SHP77 (cell line): ENCODE measurements around the gene FBXO38.
"Not testable (repeated sequence)": the region's sequence is repeated elsewhere in the genome, so short reads cannot be mapped to it uniquely, and the experiment has no call there.

Experiments used
- DNase-seq, 2 experiments: peaks; one replicate each; lab custom pipeline; 2025; lab: John Stamatoyannopoulos, UW

The FBXO38 gene

DNA sequence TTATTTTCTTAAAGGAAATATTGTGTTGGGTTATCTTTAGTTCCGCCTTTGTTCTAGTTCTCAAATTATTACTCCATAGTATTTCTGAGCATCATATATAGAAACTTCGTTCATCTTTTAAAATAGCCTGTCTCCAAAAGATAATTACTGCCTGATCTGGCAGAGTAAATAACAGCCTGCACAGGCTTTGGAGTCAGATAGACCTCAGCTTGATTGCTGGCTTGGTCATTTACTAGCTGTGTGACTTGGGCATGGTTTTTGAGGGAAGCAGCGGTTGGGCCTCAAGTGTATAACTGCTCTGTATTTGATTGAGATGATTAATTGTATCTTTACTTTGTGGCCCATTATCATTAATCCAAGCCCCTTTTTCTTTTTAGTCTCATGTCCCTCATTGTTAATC, 50.1 kb downstream of the FBXO38 start:
- DNase-seq = no peak

GRCh38 chr5:148436029-148436428, 52.3 kb downstream of the FBXO38 start:
- no peak for DNase-seq

DNA sequence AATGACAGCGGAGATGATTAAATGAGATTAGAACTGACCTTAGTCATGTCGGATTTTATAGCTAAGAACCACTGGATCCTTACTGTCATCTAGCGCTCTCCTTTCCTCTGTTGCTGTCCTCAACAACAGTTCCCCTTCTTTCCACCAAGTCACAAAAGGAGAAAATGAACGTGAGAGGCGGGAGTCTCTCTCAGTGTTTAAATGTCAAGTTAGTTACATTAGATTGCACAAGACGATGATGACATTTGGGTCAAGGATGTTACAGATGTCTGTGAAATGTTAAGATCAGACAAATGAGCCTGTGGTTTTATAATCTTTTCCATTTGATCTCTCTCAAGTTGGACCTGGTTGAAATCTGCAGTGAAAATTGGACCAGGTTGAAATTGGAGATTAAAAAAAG, 53.5 kb downstream of the FBXO38 start:
- DNase-seq = no peak

GRCh38 chr5:148438933-148439332, 55.2 kb downstream of the FBXO38 start:
- DNase-seq = no peak

DNA sequence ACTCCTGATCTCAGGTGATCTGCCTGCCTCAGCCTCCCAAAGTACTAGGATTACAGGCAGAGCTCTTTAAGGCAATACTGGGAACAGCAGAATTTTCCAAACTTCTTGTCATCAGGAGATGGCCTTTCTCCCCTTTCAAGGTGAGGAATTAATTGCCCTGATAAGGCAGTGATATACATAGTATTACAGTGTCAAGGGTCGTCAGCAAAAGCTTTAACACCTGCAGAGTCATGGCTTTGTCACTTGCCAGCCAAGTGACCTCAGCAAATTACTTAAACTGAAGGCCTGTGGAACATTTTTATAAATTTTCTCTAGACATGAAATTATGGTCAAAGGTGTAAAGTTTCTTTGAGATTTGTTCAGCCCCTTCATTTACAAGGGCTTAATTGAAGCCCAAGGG, 59.5 kb downstream of the FBXO38 start:
- DNase-seq = no peak

DNA sequence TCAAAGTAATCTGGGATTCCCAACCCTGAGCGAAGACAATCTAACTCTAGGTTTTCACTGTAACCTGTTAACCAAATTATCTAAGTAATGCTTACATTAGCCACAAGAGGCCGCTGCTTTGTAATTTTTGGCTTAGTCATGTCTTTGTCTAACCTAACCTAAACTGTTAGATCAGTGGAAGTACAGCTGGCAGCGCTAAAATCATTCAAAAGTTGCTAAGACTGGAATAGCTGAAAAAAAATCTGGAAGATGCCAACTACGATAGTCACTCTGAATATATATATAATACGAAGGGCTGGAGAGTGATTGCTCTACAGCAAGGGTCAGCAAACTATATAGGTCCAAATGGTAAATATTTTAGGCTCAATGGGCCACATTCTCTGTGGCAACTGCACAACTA, 60.2 kb downstream of the FBXO38 start:
- DNase-seq = peak; percentile 44 to 67

- DNase-seq = no peak
Observed at GRCh38 chr5:148445578-148445977, 61.8 kb downstream of the FBXO38 start.

DNA sequence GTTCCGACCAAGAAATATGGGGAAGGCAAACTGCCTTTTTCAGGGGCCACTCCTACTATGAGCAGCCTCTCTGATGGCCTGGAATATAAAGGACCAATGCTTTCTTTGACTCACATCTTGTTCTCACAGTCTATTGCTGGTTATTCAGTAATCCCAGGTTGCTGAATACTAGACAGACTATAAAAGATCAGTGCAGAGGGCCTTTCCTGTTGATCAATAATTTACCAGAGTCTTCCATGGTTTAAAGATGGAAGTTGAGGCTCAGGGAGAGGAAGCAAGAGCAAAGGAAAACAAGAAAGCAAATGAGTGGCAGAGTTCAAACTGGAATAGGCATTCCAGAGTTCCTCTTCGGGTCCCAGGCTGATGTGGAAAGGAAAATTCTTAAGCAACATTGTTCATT, 62.9 kb downstream of the FBXO38 start:
- no peak for DNase-seq

- DNase-seq = no peak
Observed at GRCh38 chr5:148452499-148453193, 68.9 kb downstream of the FBXO38 start.

DNA sequence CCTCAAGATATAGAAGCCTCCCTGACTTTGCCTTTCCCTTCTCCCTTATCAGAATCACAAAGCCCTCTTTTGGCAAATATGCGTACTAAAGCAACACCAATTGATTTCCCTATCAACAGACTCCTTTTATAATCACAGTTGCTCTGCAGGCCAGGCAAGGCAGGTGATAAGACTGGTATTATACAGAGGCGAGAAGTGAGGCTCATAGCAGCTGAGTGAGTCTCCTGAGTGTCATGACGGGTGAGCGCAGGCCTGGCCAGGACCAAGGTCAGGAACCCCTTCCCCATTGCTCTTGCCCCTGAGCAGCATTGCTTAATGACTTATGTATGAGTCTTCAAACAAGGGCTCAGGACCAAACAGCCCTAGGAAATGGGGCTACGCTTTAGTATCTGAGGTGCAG, 70.8 kb downstream of the FBXO38 start:
- DNase-seq = no peak

GRCh38 chr5:148455185-148455584, 71.4 kb downstream of the FBXO38 start:
- no peak for DNase-seq

DNA sequence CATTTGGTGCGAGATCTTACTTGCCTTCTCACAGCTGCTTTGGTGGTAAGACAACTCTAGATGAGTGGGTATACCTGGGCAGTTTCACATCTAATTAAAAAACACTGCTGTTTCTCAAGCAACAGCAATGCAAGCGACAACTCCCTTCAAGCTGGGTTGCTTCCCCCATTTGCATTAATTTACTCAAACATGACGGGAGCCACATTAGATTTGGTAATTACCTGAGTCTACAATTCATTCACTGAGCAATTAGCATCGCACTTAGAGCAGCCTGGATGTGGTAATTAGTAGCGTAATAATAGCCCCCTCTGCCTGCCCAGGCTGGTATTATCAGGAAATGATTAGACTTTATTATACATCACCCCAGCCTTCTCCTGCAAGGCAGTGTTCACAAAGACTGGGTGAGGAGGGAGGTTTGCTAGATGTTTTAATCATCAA, 73.4 kb downstream of the FBXO38 start:
- no peak for DNase-seq

GRCh38 chr5:148458036-148458888, 74.5 kb downstream of the FBXO38 start:
- no peak for DNase-seq

- DNase-seq = no peak
Observed at GRCh38 chr5:148459669-148460068, 75.9 kb downstream of the FBXO38 start.

DNA sequence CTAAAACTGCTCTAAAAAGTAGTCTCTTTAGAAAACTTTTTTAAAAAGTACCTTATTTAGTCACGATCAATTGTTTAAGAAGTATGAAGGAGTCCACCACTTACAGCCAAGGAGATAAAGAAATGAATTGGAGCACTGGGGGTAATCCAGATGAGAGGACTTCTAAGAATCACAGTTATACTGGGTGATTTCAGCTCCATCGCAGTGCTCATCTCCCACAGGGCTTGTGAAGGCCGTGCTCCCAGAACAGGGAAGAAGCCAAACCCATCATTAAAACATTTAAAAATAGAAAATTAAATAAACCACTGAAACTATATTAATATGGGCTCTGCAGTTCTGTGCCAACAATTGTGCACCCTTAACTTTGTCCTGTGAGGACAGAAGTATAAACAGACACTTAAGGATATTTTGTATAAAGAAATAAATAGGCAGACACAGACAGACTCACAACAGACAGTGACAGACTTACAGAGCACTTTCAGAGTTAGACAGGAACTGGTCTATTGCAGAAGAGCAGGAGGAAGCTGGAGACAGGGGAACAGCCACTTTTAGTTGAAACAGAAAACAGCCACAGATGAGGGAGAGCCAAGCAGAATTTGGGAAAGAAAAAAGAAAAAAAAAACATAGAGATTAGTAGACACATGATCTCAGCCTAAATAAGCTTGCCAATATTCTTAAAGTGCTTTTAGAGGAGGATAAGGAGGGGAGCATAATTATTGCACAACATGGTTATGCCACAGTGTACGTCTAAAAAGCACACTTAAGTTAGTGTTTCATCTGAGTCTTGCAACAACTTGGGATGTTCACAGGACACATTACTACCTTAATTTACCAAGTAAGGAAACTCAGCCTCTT, 81.8 kb downstream of the FBXO38 start:
- no peak for DNase-seq

GRCh38 chr5:148466236-148466580, 82.5 kb downstream of the FBXO38 start:
- no peak for DNase-seq

- no peak for DNase-seq
Observed at GRCh38 chr5:148467958-148468357, 84.2 kb downstream of the FBXO38 start.

GRCh38 chr5:148468746-148469145, 85.0 kb downstream of the FBXO38 start:
- DNase-seq = not testable (repeated sequence)

- no peak for DNase-seq
Observed at GRCh38 chr5:148469501-148469935, 85.8 kb downstream of the FBXO38 start.

DNA sequence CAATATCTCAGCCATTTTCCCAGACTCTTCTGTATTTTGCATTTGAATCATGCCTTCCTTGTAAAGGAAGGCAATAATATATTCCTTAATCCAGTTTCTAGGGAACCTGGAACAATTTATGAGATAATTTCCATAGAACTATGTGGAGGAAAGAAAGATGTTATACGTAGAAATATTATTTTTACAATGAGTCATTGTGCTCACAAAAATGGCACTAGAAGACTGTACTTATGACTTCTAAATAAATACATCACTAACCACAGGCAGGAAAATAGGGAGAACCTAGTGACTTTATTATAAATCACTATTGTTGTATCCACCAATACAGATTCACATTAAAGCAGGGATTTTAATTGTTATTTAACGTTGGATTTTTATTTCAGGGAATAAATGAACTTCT, 87.6 kb downstream of the FBXO38 start:
- DNase-seq = no peak

DNA sequence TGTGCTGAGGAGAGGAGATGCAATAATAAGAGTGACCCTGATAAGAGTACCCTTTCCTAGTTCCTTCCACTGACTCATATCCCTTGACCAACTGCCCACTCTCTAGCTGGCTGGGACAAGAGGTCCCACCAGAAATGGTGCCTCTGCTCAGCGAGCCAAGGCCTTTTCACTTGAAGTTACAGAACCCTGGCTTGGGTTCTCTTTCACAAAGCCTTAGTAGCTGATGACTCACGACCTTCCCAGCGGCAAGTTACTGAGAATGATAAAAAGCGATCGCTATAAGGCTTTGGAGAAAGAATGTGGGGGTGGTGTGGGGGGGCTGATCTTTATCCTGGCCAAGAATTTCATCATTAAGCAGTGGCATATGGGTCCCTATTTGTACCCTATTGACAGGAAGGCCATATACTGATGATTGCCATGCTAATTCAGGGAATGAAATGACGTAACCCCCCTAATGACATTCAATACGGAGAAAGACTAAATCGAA, 90.3 kb downstream of the FBXO38 start:
- no peak for DNase-seq

GRCh38 chr5:148476302-148476701, 92.5 kb downstream of the FBXO38 start:
- no peak for DNase-seq
